ENCODE data around the gene PTBP1.

Gene PTBP1

DNA sequence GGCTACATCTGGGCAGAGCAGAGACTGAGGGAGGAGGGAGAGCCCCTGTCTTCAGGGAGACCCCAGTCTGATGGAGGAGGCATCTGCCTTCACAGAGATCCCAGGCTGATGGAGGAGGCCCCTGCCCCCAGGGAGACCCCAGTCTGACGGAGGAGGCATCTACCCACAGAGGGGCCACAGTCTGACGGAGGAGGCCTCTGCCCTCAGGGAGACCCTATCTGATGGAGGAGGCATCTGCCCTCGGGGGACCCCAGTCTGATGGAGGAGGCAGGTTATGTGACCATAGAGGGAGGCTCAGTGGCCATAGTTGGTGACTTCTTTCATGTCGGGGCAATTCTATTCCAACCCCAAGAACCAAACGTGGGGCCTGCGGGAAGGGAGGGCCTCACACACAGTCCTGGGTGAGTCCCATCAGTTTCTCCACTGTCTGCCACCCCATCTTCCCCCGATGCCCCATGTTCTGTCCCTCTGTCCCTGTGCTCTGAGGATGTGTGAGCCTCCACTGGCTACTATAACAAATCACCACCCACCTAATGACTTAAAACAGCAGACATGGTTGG is 32.0 kb upstream of the PTBP1 start:
- TF ChIP-seq, protein P1, sequence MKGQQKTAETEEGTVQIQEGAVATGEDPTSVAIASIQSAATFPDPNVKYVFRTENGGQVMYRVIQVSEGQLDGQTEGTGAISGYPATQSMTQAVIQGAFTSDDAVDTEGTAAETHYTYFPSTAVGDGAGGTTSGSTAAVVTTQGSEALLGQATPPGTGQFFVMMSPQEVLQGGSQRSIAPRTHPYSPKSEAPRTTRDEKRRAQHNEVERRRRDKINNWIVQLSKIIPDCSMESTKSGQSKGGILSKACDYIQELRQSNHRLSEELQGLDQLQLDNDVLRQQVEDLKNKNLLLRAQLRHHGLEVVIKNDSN (IDR thresholded peaks at IDR 0.05) = no peak
- no peak for TF ChIP-seq CEBPB (IDR thresholded peaks at IDR 0.05)
- TF ChIP-seq RAD21 (IDR thresholded peaks at IDR 0.05; ENCODE audit: low read depth) = no peak
- TF ChIP-seq, protein P2, sequence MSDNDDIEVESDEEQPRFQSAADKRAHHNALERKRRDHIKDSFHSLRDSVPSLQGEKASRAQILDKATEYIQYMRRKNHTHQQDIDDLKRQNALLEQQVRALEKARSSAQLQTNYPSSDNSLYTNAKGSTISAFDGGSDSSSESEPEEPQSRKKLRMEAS (IDR thresholded peaks at IDR 0.05) = no peak
- no peak for TF ChIP-seq FOXM1 (IDR thresholded peaks at IDR 0.05; ENCODE audit: borderline replicate concordance, low read depth)
- TF ChIP-seq TCF12 (IDR thresholded peaks at IDR 0.05; ENCODE audit: low read depth) = no peak
- no peak for TF ChIP-seq TEAD4 (IDR thresholded peaks at IDR 0.05)
- TF ChIP-seq CREB1 (IDR thresholded peaks at IDR 0.05; ENCODE audit: low read depth) = no peak
- no peak for TF ChIP-seq TAF1 (IDR thresholded peaks at IDR 0.05; ENCODE audit: low read depth)
- no peak for TF ChIP-seq EGR1 (IDR thresholded peaks at IDR 0.05)
- no peak for TF ChIP-seq YY1 (IDR thresholded peaks at IDR 0.05; ENCODE audit: low read depth)
- TF ChIP-seq, protein P3, sequence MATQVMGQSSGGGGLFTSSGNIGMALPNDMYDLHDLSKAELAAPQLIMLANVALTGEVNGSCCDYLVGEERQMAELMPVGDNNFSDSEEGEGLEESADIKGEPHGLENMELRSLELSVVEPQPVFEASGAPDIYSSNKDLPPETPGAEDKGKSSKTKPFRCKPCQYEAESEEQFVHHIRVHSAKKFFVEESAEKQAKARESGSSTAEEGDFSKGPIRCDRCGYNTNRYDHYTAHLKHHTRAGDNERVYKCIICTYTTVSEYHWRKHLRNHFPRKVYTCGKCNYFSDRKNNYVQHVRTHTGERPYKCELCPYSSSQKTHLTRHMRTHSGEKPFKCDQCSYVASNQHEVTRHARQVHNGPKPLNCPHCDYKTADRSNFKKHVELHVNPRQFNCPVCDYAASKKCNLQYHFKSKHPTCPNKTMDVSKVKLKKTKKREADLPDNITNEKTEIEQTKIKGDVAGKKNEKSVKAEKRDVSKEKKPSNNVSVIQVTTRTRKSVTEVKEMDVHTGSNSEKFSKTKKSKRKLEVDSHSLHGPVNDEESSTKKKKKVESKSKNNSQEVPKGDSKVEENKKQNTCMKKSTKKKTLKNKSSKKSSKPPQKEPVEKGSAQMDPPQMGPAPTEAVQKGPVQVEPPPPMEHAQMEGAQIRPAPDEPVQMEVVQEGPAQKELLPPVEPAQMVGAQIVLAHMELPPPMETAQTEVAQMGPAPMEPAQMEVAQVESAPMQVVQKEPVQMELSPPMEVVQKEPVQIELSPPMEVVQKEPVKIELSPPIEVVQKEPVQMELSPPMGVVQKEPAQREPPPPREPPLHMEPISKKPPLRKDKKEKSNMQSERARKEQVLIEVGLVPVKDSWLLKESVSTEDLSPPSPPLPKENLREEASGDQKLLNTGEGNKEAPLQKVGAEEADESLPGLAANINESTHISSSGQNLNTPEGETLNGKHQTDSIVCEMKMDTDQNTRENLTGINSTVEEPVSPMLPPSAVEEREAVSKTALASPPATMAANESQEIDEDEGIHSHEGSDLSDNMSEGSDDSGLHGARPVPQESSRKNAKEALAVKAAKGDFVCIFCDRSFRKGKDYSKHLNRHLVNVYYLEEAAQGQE (IDR thresholded peaks at IDR 0.05; ENCODE audit: low read depth) = no peak
- no peak for TF ChIP-seq EP300 (IDR thresholded peaks at IDR 0.05; ENCODE audit: borderline replicate concordance)
- TF ChIP-seq ZBTB7A (IDR thresholded peaks at IDR 0.05; ENCODE audit: low read depth) = no peak
- no peak for TF ChIP-seq NFIC (IDR thresholded peaks at IDR 0.05)

DNA sequence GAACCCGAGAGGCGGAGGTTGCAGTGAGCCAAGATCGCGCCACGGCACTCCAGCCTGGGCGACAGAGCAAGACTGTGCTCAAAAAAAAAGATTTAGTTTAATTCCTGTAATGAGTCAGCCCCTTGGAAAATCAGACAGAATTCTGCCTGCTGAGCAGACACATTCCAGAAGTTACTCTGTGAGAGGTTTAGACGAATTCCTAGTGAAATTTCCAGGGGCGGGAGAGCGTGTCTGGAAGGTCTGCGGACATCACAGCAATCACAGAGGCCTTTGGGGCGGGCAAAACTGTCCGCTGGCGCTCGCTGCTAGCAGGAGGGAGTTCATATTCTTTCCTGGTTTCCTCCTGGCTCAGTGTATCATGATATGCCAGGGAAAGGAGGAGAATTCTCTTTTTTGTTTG is 28.8 kb upstream of the PTBP1 start:
- TF ChIP-seq, protein P3 (IDR thresholded peaks at IDR 0.05; ENCODE audit: low read depth) = no peak
- TF ChIP-seq YY1 (IDR thresholded peaks at IDR 0.05; ENCODE audit: low read depth) = no peak
- peak; percentile 61 for TF ChIP-seq NFIC (IDR thresholded peaks at IDR 0.05)
- TF ChIP-seq CREB1 (IDR thresholded peaks at IDR 0.05; ENCODE audit: low read depth) = no peak
- TF ChIP-seq, protein P2 (IDR thresholded peaks at IDR 0.05) = peak; percentile 51; the same call in 1 of the 2 replicates
- TF ChIP-seq RAD21 (IDR thresholded peaks at IDR 0.05; ENCODE audit: low read depth) = 0 out of 2 replicates have a peak, but pooled peaks have one; percentile 3
- peak; percentile 88 for TF ChIP-seq TCF12 (IDR thresholded peaks at IDR 0.05; ENCODE audit: low read depth)
- no peak for TF ChIP-seq ZBTB7A (IDR thresholded peaks at IDR 0.05; ENCODE audit: low read depth)
- no peak for TF ChIP-seq TAF1 (IDR thresholded peaks at IDR 0.05; ENCODE audit: low read depth)
- TF ChIP-seq EP300 (IDR thresholded peaks at IDR 0.05; ENCODE audit: borderline replicate concordance) = peak; percentile 85
- no peak for TF ChIP-seq CEBPB (IDR thresholded peaks at IDR 0.05)
- peak; percentile 59; the same call in 1 of the 2 replicates for TF ChIP-seq FOXM1 (IDR thresholded peaks at IDR 0.05; ENCODE audit: borderline replicate concordance, low read depth)
- TF ChIP-seq TEAD4 (IDR thresholded peaks at IDR 0.05) = peak; percentile 93
- TF ChIP-seq, protein P1 (IDR thresholded peaks at IDR 0.05) = peak; percentile 14; the same call in 1 of the 2 replicates
- no peak for TF ChIP-seq EGR1 (IDR thresholded peaks at IDR 0.05)

DNA sequence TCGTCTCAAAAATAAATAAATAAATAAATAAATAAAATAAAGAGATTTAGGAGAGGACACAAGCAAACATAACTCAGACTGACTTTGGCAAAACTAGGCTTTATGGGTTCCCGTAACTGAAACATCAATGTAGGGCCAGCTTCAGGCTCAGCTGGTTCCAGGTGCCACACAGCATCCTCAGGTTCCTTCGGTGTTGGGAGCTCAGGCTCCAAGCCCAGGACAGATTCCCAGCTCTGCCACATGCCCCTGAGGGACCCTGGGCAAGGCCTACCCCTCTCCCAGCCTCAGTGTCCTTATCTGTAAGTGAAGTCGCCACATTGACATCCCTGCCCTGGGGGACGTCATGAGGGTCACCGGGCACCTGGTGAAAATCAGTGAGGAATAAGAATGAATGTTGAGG is 27.6 kb upstream of the PTBP1 start:
- TF ChIP-seq NFIC (IDR thresholded peaks at IDR 0.05) (no peak), ZBTB7A (IDR thresholded peaks at IDR 0.05; ENCODE audit: low read depth) (no peak), CEBPB (IDR thresholded peaks at IDR 0.05) (no peak), CREB1 (IDR thresholded peaks at IDR 0.05; ENCODE audit: low read depth) (no peak), TCF12 (IDR thresholded peaks at IDR 0.05; ENCODE audit: low read depth) (no peak), TEAD4 (IDR thresholded peaks at IDR 0.05) (no peak), YY1 (IDR thresholded peaks at IDR 0.05; ENCODE audit: low read depth) (no peak), EGR1 (IDR thresholded peaks at IDR 0.05) (no peak), TAF1 (IDR thresholded peaks at IDR 0.05; ENCODE audit: low read depth) (no peak), EP300 (IDR thresholded peaks at IDR 0.05; ENCODE audit: borderline replicate concordance) (no peak), FOXM1 (IDR thresholded peaks at IDR 0.05; ENCODE audit: borderline replicate concordance, low read depth) (no peak), RAD21 (IDR thresholded peaks at IDR 0.05; ENCODE audit: low read depth) (no peak)
- TF ChIP-seq, protein P1 (IDR thresholded peaks at IDR 0.05) = no peak
- TF ChIP-seq, protein P3 (IDR thresholded peaks at IDR 0.05; ENCODE audit: low read depth) = no peak
- TF ChIP-seq, protein P2 (IDR thresholded peaks at IDR 0.05) = no peak
